HG02973 (cell line): ENCODE measurements around the gene PRR5L.

Experiments used
- ATAC-seq: cut with Tn5 transposase; IDR thresholded peaks from one replicate; pipeline ENCODE4 v1.9.1; 2021; ENCODE audit warnings: moderate library complexity; ENCODE audit not compliant: unreplicated experiment

The PRR5L gene

DNA sequence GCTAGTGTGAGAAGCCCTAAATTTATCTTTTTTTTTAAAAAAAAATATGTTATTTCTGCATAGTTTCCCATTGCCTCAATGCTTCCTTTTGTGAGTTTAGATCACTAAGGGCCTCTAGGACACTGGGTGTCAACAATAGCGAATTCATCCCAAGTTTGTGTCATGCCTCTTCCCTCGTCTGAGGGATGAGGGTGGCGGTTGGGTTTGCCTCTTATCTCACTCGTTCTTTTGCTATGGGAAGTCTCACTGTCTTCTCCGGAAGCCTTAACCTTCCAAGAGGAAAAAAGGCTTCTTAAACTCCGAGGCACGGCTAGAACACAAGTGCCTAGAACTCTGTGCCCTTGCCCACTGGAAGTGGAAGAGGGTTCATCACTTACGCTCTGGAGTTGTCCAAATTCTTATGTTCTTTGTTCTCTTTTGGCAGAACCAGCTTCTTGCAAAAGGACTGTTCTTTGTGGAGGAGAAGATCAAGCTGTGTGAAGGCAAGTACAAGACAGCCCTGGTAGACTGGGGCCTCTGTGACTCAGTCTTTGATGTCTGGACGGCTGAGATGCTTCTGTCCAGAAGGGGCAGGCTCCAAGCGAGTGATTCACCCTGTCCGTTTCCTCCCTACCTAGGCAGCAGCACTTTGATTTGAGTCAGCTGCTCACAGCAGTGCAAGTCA is 135.5 kb downstream of the PRR5L start:
- ATAC-seq: no peak

DNA sequence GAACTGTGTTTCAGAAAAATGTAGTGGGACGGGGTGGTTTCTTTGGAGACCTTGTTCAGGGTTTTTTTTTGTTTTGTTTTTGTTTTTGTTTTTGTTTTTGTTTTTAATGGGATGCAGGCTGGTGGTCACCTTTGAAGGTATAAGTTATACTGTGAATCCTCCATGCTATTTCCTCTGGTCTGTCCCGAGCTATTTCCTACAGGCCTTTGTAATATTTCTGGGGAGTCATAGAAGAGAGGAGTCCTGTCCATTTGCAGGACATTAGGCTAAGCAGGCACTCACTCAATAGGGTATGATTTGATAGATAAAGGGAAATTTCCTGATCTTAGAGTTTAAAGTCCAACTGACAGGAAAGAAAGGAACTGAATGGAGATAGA is 136.0 kb downstream of the PRR5L start:
- ATAC-seq: no peak

DNA sequence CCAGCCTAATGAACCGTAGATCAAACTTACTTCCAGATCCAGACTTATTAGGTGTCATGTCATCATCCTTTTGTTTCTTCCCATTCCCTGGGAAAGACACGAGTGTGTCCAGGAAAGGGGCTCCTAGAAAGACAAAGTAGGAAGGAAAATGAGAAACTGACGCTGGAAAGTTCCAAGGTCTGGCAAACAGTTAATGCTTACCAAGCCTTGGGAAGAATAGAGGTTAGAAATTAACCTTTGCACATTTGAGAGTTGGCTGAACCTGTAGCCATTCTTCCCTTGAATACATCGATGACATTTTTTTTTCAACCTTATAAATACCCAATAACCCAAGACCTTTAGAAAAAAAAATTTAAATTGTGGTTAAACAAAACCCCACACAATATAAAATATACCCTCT is 136.7 kb downstream of the PRR5L start:
- ATAC-seq: no peak

DNA sequence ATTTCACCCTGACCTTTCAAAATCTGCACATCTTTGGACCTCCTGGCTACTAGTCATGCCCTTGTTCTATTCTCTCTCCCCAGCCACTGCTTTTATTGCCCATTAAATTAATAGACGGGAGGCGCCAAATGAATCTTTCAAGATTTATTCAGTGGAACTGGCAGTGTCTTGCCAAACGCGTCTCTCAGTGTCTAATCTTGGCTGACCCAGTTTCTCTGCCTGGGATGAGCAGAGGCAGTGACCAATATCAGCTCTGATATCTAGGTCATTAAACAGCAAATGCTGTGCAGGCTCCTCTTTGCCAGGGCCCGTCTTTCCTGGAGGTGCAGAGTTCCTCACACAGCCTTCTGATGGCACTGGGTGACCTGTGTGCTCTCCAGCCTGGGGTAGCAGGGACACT is 140.0 kb downstream of the PRR5L start:
- no peak for ATAC-seq

DNA sequence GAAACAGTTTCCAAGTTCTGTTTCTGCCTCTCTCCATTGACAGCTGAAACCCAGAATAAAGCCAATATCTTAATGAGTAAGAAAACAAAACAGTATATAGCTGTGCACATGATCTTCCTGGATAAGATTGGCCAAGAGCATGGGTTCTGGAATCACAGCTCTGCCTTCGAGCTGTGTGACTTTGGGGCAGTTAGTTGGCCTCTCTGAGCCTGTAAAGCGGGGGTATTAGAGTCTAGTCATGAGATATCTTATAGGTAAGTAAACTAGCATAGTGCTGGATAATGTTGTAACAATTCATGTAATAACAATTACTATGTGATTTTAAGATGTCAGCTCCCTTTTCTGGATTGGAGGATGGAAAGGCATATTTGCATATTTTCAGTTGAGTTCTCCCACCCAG is 140.5 kb downstream of the PRR5L start:
- ATAC-seq: no peak

DNA sequence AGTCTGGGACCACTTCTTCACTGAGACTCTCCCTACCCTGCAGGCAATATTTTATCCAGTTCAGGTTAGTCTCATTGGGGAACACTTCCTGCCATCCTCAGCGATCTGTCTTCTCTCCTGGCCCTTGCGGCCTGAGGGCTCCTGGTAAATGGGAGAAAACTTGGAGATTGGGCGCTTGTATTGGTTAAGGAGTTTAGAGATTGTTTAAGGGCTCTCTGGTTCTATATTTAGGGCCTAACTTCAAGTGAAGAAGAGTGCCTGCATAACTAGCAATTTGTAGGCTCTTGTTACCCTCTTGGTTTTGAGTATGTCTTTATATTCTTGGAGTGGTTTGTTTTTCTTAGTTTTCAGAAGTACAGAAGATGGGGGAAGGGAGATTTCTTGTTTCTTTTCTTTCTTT is 141.3 kb downstream of the PRR5L start:
- ATAC-seq: no peak

DNA sequence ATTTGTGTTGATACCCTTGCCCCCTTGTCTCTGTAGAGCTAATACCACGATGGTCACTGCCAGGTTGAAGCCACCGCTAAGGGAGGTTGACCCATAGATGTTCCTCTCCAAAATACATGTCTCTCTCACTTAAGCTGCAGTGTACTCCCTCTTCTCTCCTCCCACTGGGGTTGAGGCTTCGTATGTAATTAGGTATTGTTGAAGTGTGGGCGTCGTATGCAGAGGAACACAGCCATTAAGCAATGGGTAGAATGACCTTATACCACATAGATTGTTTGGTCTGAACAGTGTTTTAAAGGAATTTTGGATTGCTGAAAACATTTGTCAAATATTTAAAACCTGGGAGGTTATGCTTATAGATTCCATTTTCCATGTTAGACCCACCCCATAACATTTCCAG is 142.0 kb downstream of the PRR5L start:
- no peak for ATAC-seq

DNA sequence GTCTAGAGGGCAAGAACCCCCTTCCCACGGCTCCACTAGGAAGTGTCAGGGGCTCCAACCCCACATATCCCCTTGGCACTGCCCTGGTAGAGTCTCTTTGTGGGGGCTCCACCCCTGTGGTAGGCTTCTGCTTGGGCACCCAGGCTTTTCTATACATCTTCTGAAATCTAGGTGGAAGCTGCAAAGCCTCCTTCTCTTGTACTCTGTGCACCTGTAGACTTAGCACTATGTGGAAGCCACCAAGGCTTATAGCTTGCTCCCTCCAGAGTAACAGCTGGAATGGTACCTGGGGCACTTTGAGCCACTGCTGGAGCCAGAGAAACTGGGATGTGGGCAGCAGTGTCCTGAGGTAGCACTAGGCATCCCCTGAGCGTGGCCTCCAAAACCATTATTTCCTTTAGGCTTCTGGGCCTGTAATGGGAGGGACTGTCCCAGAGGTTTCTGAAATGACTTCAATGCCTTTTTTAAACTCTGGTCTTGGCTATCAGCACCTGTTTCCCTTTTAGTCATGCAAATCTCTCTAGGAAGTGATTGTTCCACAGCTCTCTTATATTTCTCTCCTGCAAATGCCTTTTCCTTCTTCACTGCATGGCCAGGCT is 145.6 kb downstream of the PRR5L start:
- ATAC-seq: peak; percentile 97

DNA sequence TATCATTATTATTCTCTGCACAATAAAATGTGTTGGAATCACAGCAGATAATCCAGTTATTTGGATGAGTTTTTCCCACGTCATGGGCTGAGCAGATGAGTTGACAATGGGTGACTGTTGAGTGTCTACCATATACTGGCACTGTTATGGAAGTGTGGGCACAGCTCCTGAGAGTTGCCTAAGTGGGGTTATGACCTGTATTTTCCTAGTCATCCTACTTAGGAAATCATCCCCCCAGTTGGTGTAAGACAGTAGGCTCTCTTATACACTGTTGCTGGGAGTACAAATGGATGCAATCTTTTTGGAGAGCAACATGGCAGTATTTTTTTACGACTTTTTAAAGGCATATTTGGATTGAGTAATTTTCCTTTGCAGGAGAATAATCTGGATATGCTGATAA is 147.6 kb downstream of the PRR5L start:
- ATAC-seq: no peak

DNA sequence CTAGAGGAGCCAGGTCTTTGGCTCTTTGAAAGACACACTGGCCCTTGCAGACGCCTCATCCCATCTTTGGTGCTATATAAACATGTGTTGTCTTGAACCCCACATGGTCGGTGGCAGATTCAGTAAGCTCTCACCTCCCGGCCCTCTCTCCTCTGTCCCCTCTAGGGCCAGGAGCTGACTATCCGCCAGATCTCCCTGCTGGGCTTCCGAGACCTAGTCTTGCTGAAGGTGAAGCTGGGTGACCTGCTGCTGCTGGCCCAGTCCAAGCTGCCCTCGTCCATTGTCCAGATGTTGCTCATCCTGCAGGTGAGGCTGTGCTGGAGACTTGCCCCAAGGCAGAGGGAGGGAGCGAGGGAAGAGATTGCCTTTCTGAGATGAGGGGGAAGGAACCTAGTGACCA is 150.0 kb downstream of the PRR5L start:
- ATAC-seq: no peak

DNA sequence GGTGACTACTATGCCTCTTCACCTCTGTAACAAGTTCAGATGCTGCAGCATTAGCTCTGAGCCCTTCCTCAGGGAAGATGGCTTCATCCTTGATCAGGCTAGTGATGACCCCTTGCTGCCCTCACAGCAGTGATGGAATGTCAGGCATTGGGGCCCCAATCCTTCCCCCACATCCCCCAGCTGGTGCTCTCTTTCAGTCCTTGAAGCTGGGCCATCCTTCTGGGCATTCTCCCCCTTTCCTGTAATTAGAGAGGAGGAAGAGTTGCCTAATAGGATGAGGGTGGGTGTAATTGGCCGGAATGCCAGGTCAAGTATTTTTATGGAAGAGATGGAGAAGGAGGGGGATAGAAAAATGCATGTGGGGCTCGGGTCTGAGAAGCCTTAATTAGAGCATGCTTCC is 151.4 kb downstream of the PRR5L start:
- no peak for ATAC-seq

DNA sequence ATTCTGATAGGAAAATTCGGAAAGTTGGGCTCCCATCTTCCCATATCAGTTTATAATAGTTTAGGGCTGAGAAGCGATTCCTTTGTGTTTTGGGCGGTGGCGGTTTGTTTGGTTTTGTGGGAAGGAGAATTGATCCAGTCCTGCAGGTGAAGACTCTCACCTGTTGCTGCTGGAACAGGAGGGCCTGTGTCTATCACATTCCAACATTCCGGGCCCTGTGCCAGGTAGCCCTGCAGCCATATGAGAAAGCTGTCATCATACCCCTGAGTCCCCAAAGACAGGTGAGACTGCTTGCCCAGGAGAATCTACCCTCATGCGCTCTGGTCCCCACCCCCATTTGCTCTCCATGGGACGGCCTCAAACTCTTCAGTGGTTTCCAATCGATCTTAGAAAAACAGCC is 151.9 kb downstream of the PRR5L start:
- no peak for ATAC-seq

DNA sequence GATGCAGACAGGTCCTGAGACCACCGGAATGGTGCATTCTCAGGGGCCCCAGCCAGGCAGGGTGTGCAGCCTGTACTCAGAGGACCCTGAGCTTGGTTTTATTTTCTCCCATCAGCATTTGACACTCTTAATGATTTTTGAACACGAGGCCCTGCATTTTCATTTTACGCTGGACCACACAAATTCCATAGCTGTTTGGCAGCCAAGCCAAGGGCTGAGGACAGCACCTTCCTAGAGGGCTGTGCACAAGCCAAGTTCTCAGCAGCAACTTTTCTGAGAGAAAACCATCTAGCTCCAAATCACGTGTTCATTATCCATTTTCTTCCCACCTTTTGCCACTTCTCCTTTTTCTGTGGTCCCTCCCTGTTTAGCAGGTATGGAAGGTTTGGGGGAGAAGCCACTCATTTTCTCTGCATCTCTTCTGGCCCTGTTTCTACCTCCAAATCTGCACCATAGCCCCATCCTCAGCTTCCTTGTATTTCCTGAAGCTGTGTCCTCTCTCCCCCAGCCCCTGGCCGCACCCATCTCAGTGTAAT is 153.5 kb downstream of the PRR5L start:
- ATAC-seq: no peak

DNA sequence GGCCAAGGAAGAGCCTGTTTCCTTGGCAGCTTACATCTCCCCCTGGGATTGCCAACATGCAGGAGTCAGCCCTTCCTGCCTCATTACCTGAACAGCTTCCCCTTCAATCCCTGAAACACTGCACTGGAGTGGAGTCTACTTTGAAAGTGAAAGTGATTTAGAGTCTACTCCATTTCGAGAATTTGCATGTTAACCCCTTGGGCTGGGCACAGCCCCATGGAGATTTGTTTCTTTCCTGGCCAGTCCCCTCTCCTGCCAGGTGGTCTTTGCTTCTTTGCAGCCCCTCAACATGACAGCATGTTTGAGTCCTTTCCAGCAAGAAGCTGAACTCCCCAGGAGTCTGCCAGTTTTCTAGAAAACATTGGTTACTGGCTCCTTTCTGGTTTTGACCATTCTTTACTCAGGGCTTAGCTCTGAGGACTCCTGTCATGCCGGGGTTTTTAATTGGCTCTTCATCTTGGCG is 154.1 kb downstream of the PRR5L start:
- ATAC-seq: peak; percentile 62

DNA sequence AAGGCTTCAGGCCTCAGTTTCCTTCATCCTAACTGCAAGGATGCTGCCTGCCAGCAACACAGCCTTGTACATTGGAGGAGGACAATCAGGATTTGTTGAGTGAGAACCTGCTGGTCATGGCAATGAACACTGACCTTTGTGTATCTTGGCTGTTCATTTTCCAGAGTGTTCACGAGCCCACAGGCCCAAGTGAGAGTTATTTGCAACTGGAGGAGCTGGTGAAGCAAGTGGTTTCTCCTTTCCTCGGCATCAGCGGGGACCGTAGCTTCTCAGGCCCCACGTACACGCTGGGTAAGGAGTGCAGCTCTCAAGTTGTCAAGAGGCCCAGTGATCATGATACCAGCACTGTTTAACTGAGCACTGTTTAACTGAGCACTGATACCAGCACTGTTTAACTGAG is 155.0 kb downstream of the PRR5L start:
- no peak for ATAC-seq

DNA sequence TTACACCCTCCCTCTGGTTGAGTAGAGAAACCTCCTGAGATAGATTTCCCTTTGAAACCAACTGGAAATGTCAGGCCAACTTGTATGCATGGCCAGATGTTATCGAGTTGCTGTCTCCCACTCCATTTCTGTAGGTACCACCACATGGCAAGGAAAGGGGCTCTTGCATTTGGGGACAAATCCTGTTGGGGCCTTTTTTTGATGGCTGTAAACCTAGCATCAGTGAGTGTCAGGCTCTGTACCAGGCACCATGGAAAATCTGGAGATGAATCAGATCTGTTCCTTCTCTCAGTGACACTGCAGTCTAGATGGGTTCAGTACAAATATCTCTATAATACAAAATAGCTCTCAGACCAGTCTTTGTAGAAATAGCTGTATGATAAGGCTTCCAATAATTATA is 155.6 kb downstream of the PRR5L start:
- no peak for ATAC-seq

DNA sequence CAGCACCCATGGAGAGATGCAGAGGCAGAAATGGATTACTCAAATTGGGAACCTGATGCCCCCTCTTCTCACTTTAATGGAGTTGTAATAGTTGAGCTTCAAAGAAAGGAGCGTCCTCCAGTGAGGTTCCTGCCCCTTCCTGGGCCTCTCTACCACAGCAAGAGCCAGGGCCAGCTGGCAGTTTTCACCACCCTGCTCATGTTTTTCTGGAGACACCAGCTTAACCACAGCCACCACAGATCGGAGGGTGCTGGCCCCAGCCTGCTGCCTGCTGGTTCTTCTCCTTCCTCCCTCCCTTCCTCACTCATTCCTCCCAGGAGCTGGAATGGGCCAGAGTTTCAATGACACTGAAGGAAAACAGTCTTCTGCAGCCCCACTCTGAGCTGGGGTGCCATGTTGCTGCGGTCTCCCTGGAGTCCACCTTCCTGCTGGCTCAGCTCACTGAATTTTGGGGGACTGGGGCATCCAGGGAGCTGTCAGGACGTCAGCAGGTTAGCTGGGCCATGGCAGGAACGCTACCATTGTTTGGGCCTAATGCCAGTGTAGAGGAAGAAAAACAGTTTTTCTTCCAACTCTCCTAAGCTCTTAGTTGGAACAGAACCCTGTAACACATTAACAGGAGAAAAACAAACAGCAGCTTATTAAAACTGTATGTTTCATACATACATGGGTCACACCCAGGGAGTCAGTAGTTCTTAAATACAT is 156.3 kb downstream of the PRR5L start:
- no peak for ATAC-seq

DNA sequence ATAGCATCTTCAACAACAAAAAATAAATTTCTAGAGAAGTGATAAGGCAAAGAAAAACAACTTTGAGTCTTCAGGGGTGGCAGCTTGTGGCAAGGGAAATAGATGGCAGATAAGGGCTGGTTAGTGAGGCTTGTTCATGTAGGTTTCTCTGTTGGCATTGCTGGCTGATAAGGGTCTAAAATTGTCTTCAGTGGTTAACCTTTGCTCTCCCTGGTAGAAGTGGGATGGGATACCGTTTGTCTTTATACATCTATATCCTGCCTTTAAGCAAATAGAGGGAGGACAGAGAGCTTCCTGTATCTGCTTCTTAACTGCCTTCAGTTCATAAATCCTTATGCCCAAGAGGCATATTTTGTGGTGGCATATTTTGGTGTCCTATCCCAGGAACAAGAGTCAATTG is 156.9 kb downstream of the PRR5L start:
- no peak for ATAC-seq

DNA sequence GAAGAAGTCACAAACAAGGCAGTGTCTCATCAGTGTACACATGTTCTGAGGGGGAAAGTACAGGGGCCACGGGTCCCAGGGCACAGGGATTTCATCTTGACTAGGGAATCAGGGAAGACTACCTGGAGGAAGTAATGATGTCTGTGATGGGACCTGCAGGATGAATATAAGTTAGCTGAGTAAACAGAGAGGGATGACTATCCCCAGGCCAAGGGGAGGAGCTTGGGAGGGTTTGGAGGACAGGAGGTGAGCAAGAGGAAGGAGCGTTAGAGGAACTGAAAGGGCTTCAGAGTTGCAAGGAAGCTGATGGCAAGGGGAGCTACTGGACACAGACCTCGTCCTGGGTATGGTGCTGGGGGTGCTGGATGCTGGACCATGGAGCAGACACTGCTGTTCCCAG is 157.6 kb downstream of the PRR5L start:
- ATAC-seq: no peak

DNA sequence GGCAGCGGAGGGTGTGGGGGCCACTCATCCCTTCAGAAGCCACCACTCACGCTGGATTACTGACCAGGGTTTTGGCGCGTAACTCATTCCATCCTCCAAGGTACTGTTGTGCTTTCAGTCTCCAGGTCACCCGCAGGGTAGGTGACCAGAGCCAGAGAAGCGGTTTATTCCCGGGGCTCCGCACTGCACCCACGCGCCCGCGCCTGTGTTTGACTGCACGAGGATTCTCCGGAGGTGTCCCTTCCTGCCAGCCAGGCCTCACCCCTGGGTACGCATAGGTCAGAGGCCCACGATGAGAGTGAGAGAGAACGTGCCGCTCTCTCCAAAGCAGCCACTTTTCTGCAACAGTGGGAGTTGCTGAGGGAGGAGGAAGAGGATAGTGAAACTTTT is 158.5 kb downstream of the PRR5L start:
- ATAC-seq: no peak

DNA sequence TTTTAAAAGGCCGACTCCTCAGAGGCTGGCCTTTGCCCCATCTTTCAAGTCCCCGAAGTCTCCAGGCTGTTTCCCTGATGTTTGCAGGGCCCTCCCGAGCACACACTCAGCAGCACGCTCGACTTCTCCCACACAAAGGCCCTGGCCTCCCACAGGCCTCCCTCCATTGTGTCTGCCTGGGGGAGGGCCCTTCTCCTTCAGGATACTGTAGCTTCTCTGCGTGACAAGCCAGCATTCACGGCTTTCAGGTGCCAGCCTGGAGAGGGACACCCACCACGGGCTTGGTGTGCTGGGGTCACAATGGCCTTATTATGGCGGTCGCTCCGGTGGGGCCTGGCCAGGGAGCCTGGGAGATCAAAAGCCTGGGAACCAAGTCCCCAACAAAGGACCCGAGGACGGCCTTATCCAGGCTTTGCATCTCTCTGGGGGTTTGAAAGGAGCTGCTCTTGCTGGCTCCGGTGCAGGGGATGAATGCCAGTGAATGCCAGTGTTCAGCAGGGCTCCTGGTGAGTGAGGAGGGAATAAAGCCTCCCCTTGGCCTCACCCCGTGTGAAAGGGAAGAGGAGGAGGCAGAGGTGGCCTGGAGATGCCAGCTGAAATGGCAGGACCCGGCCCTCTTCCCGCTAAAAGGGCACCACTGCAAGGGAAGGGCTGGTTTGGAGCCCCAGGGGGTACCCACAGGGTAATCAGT is 159.0 kb downstream of the PRR5L start:
- ATAC-seq: no peak

DNA sequence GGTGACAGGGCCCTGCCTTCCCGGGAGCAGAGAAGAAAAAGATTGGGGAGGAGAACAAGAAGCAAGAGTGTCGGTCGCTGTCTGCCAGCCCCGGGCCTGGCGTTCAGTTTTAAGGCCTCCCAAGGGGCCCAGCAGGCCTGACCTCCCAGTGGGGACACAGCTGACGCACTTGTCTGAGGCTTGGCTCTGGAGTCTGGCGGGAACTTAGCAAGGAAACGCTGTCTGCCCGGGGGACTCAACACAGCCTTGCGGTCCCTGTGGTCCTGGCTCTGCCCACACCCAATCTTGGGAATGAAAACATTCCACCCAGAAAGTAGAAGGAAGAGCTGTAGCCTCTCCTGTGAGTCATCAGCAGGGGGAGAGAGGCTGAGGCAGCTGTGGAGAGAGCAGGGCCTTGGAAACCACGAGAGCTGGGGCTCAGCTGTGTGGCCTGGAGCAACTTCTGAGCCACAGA is 159.6 kb downstream of the PRR5L start:
- ATAC-seq: no peak
